ENCODE data around the gene MRNIP. TPM values are rescaled to one million over a fixed set of nuclear protein-coding genes. Genes with fewer than 3 reads are reported as not detected.
A peak's percentile ranks its signal among the peaks of the same experiment; 100 is the strongest.

Gene MRNIP
- total RNA-seq, 1 donor from 2014 or later, result 25.7 TPM

- DNase-seq, result no peak
Measured at GRCh38 chr5:179820127-179820482, 38.5 kb downstream of the MRNIP start.

- no peak for DNase-seq
Measured at GRCh38 chr5:179819296-179820126, 39.1 kb downstream of the MRNIP start.

GRCh38 chr5:179818746-179819295 lies 39.8 kb downstream of the MRNIP start:
- peak; percentile 47 for DNase-seq

DNA sequence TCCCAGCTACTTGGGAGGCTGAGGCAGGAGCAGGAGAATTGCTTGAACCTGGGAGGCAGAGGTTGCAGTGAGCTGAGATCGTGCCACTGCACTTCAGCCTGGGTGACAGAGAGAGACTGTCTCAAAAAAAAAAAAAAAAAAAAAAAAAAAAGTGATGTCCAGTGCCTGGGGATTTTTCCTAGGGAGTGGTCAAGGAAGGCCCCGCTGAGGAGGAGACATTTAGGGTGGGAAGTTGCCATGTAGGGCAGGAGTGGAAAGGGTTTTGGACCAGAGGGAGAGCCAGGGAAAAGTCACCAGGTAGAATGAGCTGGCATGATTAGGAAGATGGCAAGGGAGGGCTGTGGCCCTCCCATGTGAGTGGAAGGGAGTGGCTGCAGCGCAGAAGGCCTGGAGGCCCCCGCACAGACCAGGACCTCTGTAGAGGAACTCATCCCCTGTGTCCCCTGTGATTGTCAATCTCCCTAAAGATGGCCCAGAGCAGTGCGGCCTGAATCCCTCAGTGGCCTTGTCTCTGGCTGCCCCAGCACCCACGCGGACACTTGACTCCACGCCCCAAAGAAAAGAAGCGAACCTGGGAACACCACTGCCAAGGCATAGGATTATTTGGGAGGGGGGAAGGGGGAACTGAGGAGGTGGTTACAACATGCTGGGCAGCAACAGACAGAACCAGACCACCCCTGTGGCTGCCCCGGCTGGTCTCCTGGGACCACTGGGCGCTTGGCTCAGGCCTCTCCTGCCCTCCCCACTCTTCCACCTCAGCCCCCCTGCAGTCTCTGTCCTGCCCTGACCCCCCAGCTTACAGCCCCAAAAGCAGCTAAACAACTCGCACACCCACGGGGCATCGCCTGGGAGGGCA lies 40.5 kb downstream of the MRNIP start:
- DNase-seq, result no peak

DNA sequence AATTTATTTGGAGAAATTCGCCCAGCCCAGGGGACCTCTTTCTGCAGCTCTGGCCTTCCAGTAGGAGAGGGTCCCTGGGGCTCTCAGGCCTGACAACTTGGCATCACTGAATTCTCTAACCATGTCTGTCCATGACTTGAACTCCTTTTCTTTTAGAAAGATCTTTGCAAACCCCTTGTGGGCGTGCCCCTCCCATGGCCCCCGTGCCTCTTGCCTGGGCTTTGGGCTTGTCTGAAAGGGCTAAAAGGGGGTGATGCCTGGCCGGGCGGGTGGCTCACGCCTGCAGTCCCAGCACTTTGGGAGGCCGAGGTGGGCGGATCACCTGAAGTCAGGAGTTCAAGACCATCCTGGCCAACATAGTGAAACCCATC lies 41.2 kb downstream of the MRNIP start:
- DNase-seq, result no peak

DNA sequence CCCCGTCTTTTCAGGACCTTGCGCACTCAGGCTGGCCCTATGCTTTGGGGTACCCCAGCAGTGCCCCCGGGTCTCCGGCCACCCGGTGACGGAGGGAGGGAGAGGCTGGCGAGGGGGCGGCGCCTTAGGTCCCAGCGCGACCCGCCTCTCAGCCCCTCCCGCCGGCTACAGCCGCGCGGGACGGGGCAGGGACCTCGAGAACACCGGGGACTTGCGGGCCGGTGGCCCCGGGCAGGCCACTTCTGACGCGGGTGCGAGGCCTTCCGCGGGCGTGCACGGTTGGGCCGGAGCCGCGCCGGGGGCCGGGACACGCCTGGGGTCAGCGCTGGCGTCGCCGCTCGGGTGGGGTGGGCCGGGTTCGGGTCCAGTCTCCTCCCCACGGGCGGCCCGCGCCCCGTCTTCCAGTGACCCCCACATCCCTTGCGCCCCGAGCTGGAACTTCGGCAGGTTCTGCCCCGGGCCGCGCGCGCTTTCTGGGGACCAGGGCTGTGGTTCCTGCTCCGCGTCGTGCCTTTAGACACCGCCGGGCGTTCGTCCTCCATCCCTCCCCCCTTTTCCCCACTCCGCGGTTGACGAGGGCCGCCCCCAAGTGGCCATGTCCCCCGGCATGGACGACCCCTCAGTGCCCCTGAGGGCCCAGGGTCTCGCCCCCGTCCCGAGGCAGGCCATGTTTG lies 41.7 kb downstream of the MRNIP start:
- DNase-seq, result no peak

DNA sequence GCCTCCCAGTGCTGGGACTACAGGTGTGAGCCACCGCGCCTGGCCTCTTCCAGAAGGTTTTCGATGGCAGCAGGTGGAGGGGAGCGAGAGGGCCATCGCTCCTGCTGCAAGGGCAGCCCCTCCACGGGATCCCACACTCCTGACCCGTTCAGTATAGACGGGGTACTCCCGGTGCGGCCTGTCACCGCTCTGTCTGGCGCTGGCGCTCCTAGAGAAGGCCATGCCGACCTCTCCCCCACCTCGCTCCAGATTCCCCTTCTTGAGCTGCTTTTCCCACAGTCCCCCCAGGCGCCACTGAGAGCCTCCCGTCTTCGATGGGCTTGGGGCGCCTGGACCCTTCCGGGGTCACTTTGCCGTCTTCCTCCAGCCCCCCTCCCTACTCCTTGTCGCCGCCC lies 42.2 kb downstream of the MRNIP start:
- no peak for DNase-seq

DNA sequence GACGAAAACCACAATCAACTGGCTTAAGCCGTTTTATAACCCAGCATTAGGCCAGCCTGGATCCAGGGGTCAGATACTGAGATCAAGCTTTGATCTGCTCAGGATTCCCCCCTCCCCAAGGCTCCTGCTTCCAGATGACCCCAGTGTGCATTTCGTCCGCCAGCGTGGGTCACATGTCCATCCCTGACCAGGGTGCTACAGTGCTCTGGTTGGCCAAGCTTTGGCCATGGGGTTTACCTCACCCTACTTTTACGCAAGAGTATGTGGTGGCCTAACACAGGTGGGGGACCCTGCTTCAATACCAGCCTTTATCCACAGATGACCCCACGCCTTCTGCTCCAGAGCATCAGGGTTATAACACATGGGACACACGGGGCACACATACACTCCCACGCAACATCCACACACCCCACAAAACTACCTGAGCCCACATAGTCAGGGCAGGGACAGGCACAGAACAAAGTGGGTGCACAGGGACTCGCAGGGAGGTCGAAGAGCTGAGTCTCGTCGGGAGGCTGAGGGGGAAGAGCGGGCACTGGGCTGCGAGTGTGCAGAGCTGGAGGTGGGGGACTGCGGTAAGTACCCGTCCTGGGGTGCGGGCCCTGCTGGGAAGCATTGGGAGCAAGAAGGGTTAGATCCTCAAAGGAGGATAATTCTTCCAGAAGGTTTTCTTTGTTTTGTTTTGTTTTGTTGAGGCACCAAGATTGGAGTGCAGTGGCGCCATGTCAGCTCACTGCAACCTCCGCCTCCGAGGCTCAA lies 42.9 kb downstream of the MRNIP start:
- DNase-seq, result no peak

DNA sequence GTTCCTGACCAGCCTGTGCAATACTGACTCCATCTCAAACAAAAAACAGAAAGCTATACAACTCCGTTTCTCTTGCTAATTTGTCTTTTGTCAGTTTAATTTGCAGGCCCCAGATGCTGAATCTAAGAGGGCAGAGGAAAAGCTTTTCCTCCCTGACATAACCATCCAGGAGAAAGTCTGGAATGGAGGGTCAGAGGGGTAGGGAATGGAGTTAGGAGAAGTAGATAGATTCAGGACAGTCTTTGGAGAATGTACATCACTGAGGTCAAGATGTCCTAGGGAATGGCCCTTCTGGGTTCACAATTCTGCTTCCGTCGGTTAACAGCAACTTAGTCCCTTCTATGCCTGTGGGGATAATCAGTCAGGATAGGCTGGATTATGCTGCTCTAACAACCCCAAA lies 44.5 kb downstream of the MRNIP start:
- DNase-seq, result no peak

DNA sequence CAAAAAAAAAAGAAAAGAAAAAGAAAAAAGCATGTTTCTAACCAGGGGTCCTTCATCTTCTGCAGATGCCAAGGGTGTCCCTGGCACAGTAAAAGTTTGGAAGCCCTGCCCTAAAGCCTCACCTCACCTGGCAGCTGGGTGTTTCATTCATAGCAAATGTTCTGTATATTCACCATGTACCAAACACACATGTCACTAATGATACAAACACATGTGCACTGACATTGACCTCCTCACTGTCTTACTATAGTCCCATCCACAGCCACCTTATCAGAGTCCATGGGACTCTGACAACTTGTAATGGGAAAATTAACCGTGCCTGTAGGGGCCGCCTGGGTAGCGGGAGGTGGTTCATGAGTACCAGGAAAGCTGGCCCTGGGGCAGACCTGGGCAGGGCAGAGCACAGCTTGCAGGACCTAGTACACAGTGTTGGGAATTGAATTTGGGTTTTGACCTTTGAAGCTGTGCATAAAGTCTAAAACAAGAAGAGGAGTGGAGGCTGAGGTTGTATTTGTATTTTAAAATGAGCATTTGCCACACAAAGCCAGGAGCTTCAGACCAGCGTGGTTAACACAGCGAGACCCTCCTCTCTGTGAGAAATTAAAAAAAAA lies 45.5 kb downstream of the MRNIP start:
- no peak for DNase-seq

DNA sequence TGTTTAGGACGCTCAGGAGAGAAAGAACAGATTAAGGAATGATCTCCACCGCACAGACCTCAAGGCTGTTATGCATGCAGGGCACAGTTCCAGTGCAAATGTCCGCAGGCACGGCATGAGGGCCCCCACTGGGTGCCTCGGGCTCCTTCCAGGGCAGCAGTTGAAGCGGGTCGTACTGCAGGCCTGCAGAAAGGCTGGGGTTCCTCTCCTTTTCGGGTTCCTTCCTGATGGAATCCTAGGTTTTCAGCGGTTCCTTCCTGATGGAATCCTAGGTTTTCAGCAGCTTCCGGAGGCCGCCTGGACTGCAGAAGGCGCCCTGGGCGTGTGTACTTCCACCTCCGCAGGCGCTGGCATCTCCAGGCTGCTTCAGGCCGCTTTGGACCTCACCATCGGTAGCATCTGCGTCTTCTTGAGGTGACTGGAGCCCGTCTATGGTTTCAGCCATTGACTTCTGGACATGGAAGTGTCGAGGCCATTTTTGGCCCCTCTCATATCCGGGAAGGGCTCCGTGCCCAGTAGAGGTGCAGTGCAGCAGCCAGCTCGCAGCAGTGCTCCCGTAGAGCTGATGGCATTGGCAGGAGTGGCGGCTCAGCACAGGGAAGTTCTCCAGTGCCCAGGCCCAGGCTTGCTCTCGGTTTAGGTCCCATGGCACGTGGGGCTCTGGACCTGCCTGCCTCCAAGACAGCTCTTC lies 46.3 kb downstream of the MRNIP start:
- no peak for DNase-seq

DNA sequence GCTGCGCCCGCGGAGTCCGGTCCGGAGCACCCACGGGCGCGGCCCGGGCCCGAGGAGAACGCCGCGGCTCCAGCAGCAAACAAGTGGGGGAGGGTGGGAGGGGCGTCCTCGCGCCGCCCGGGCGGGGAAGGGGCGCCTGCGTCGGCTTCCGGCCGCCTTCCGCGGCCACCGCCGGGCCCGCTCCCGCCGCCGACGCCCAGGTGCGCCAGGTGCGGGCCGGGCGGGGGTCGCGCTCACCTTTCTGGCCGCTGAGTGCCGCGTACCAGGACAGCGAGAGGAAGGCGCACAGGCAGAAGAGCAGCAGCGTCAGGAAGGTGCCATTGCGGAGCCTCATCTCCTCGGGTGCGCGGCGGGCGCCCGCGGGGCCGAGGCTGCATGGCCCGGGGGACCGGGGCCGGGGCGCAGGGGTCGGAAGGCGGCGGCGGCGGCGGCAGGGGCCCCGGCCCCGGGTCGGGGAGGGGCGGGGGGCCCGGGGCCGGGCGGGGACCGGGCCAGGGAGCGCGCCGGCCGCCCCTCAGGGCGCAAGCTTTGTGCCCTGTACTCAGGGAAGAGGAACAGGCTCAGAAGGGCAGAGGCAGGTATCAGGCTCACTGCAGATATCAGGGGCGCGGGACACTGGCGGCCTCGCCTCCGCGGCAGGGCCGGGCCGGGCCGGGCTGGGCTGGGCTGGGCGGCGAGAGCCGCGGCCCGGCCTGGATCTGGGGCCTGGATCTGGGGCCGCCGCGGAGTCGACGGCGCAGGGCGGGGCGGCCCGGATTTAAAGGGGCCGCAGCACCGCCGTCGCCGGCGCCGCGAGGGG lies 52.2 kb downstream of the MRNIP start, which contains the start of gene MGAT4B:
Gene MGAT4B, minus strand, starts transcription at position 617 of the 799 bp plus-strand sequence. Its CDS starts 283 bp downstream, at position 334.
- DNase-seq, result peak; percentile 50

GRCh38 chr5:179805529-179806249 lies 52.9 kb downstream of the MRNIP start:
- no peak for DNase-seq

- DNase-seq, result no peak
Measured at GRCh38 chr5:179805070-179805528, 53.5 kb downstream of the MRNIP start.

GRCh38 chr5:179804555-179804947 lies 54.1 kb downstream of the MRNIP start:
- no peak for DNase-seq

- no peak for DNase-seq
Measured at GRCh38 chr5:179803651-179804554, 54.7 kb downstream of the MRNIP start.

GRCh38 chr5:179802950-179803562 lies 55.6 kb downstream of the MRNIP start:
- DNase-seq, result no peak

All from skin of body (tissue), 2 donors.